Astrocyte (in vitro differentiated cells and primary cell): ENCODE measurements around the gene TUFT1.

Experiments
- CTCF ChIP-seq: IDR thresholded peaks from 2 replicates; pipeline ENCODE4 v1.5.1; 2011; ENCODE audit warnings: low read depth, mild to moderate bottlenecking, inconsistent platforms, low read length, moderate library complexity; ENCODE audit not compliant: insufficient read depth
- EZH2 ChIP-seq: IDR thresholded peaks from 2 replicates; pipeline ENCODE4 v1.6.1; 2012; ENCODE audit warnings: mild to moderate bottlenecking, low read length, inconsistent platforms; ENCODE audit not compliant: insufficient read depth

- TF ChIP-seq CTCF (no peak), EZH2 (no peak)
Measured at GRCh38 chr1:151565502-151566189, 25.5 kb downstream of the TUFT1 start.
